Neural crest cell (in vitro differentiated cells): Measurements from ENCODE around the gene ASPM. TPM values are rescaled to one million over a fixed set of nuclear protein-coding genes. Genes with fewer than 3 reads are reported as not detected.
A peak's percentile ranks its signal among the peaks of the same experiment; 100 is the strongest.

Experiments used
- DNase-seq: peaks from one replicate; pipeline ENCODE4 v3.0.0; 2021; ENCODE audit warnings: low read depth, mixed read lengths, low spot score
- H3K27ac Mint-ChIP-seq: one replicate; pipeline ENCODE4 v1.8.0; 2021; ENCODE audit warnings: mild to moderate bottlenecking, mixed read lengths; ENCODE audit not compliant: unreplicated experiment
- H3K27me3 Mint-ChIP-seq: 2 replicates; pipeline ENCODE4 v1.8.0; 2021; ENCODE audit warnings: low read depth, mild to moderate bottlenecking, mixed read lengths
- H3K36me3 Mint-ChIP-seq: 2 replicates; pipeline ENCODE4 v1.8.0; 2021; ENCODE audit warnings: low read depth, mild to moderate bottlenecking, mixed read lengths
- H3K4me1 Mint-ChIP-seq: 2 replicates; pipeline ENCODE4 v1.8.0; 2021; ENCODE audit warnings: mixed read lengths
- H3K4me3 Mint-ChIP-seq: one replicate; pipeline ENCODE4 v1.8.0; 2021; ENCODE audit warnings: mild to moderate bottlenecking, mixed read lengths
- H3K9me3 Mint-ChIP-seq: 2 replicates; pipeline ENCODE4 v1.8.0; 2021; ENCODE audit warnings: mixed read lengths
- CTCF ChIP-seq: fragments of 200-600 bp; sonication (generic); conservative IDR thresholded peaks from 2 replicates; pipeline ENCODE4 v1.5.0; 2021; ENCODE audit warnings: antibody characterized with exemption, mild to moderate bottlenecking
- long read RNA-seq: library from polyadenylated mRNA; unstranded; transcript quantifications from one replicate; pipeline ENCODE4 v2.0.0, GENCODE V29; 2020
- total RNA-seq: library from RNA; stranded (reverse); gene quantifications from 2 replicates; pipeline ENCODE4 v1.2.1, GENCODE V29; 2021

The ASPM gene, protein sequence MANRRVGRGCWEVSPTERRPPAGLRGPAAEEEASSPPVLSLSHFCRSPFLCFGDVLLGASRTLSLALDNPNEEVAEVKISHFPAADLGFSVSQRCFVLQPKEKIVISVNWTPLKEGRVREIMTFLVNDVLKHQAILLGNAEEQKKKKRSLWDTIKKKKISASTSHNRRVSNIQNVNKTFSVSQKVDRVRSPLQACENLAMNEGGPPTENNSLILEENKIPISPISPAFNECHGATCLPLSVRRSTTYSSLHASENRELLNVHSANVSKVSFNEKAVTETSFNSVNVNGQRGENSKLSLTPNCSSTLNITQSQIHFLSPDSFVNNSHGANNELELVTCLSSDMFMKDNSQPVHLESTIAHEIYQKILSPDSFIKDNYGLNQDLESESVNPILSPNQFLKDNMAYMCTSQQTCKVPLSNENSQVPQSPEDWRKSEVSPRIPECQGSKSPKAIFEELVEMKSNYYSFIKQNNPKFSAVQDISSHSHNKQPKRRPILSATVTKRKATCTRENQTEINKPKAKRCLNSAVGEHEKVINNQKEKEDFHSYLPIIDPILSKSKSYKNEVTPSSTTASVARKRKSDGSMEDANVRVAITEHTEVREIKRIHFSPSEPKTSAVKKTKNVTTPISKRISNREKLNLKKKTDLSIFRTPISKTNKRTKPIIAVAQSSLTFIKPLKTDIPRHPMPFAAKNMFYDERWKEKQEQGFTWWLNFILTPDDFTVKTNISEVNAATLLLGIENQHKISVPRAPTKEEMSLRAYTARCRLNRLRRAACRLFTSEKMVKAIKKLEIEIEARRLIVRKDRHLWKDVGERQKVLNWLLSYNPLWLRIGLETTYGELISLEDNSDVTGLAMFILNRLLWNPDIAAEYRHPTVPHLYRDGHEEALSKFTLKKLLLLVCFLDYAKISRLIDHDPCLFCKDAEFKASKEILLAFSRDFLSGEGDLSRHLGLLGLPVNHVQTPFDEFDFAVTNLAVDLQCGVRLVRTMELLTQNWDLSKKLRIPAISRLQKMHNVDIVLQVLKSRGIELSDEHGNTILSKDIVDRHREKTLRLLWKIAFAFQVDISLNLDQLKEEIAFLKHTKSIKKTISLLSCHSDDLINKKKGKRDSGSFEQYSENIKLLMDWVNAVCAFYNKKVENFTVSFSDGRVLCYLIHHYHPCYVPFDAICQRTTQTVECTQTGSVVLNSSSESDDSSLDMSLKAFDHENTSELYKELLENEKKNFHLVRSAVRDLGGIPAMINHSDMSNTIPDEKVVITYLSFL (N-terminal part only)
- 53.3 and 57.6 TPM in 2 replicates for total RNA-seq
- long read RNA-seq, partial matches to known transcripts = 46 of 55 reads
- long read RNA-seq, other reads (novel, unspliced or antisense) = 9 of 55 reads

DNA sequence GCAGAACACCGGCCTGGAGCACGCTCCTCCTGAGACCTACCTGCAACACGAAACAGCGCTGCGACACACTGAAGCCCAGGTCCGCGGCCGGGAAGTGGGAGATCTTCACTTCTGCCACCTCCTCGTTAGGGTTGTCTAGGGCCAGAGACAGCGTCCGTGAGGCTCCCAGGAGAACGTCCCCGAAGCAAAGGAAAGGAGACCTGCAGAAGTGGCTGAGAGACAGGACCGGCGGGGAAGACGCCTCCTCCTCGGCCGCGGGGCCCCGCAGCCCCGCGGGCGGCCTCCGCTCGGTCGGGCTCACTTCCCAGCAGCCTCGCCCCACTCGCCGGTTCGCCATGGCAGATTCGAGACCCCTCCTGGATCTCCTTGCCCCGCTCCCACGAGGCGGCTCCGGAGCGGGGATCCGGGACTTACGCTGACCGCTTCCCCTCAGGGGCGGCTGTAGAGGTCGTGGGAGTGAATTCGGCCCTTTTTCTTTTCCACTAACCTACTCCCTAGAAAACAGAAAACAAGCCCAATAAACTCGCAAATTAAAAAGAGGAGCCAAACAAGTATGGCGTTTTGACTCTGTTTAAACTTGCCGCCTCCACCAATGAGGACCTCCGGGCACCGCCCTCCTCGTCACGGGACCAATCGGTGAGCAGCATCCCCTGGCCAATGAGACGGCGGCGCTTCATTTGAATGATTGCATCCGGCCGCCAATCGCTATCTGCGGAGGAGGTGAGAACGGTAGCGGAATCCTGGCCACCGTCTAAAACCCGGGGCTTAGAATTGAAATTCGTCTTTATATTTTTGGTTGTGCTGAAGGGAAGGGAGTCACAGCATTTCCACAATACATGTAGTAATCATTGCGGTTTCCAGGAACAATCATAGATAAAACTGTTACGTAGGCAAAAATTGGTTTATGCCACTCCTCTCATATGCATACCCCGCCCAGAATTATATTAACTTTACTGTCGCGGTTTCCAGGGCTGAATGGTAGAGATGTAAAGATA, at the start of gene ASPM:
Gene ASPM, minus strand, starts transcription at position 569 of the 995 bp plus-strand sequence. Its CDS starts 232 bp downstream, at position 337.
- TF ChIP-seq CTCF = no peak
- Mint-ChIP-seq H3K4me1 (peaks cover 35% of the 10 kb centered on the region), H3K9me3 (no peaks in the 10 kb centered on the region), H3K4me3 (peak within 1 kb of the TSS; percentile 94), H3K27me3 (no peaks in the 10 kb centered on the region), H3K27ac (peak within 1 kb of the TSS; percentile 92), H3K36me3 (peaks cover 14% of the 10 kb centered on the region)
- DNase-seq = peak; percentile 85

- H3K27me3 Mint-ChIP-seq = no peaks in the 10 kb centered on the region
- no peak for TF ChIP-seq CTCF
- peaks cover 17% of the 10 kb centered on the region for H3K36me3 Mint-ChIP-seq
- no peak for DNase-seq
- no peak overlapping the region for H3K27ac Mint-ChIP-seq
- H3K9me3 Mint-ChIP-seq = peaks cover 3% of the 10 kb centered on the region
- H3K4me3 Mint-ChIP-seq = no peak overlapping the region
- peaks cover 54% of the 10 kb centered on the region for H3K4me1 Mint-ChIP-seq
Measured at GRCh38 chr1:197195100-197195499, 48.6 kb upstream of the ASPM start.

GRCh38 chr1:197184190-197184589, 37.7 kb upstream of the ASPM start:
- Mint-ChIP-seq H3K27me3 (no peaks in the 10 kb centered on the region), H3K4me3 (no peak overlapping the region), H3K36me3 (peaks cover 24% of the 10 kb centered on the region), H3K4me1 (no peaks in the 10 kb centered on the region), H3K9me3 (peaks cover 3% of the 10 kb centered on the region), H3K27ac (no peak overlapping the region)
- no peak for DNase-seq
- TF ChIP-seq CTCF = no peak

DNA sequence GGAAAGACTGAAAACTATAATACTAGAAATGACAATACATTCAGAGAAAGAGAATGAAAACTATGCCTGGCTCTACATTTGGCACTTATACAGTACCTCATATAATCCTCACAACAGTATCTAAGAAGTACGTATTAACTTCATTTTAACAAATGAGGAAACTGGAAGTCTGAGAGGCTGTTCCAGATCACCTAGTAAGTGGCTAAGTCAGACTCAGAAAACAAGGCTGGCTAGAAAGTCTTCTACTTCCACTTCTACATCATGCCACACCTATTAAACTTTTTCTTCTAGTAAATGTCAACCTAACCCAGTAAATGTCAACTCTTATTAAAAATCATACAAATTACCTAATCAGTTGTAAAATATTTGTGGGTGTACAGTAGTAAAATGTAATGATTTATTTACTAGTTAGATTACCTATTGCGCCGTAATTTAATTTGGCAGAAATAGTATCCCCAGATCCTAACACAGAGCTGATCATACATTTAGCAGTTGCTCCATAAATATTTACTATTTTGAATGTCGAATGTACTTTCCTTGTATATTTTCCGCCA, 36.8 kb upstream of the ASPM start:
- H3K4me1 Mint-ChIP-seq = no peaks in the 10 kb centered on the region
- no peak overlapping the region for H3K4me3 Mint-ChIP-seq
- peaks cover 24% of the 10 kb centered on the region for H3K36me3 Mint-ChIP-seq
- TF ChIP-seq CTCF = no peak
- H3K27ac Mint-ChIP-seq = no peak overlapping the region
- H3K9me3 Mint-ChIP-seq = peaks cover 3% of the 10 kb centered on the region
- H3K27me3 Mint-ChIP-seq = no peaks in the 10 kb centered on the region
- no peak for DNase-seq
